ENCODE results near the gene RAPGEF6. TPM values are rescaled to one million over a fixed set of nuclear protein-coding genes. Genes with fewer than 3 reads are reported as not detected.

RAPGEF6 gene
- polyA plus RNA-seq, 1 donor (not counting 4 experiments of a cell fraction or from before 2014, with no cell fraction given): 8.7 TPM

DNA sequence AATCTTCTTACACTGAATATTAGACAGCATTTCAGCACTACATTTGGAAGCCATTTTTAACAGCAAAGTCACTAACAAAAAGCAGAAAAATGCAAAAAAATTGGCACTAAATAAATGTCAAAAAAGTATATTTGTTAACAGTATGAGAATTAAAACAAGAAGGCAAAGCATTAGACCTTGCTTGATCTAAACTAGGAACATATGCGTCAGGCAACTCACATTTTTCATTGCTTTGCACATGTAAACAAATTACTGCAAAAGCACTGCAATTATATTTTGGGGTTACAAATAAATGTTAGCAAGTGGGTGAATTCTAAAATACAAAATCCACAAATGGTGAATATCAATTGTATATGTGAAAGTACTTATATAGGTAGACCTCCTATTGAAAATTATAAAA lies 49.0 kb upstream of the RAPGEF6 start:
- DNase-seq (ENCODE audit: low read depth, low spot score) (no peak), FAIRE-seq (no peak)
- H3K4me1 ChIP-seq (ENCODE audit: control insufficient read depth, extremely low read depth, insufficient read depth, low read length): no peaks in the 10 kb centered on the region
- H3K27me3 ChIP-seq (ENCODE audit: control insufficient read depth, extremely low read depth, insufficient read depth, low read length): no peaks in the 10 kb centered on the region
- TF ChIP-seq, protein P1, sequence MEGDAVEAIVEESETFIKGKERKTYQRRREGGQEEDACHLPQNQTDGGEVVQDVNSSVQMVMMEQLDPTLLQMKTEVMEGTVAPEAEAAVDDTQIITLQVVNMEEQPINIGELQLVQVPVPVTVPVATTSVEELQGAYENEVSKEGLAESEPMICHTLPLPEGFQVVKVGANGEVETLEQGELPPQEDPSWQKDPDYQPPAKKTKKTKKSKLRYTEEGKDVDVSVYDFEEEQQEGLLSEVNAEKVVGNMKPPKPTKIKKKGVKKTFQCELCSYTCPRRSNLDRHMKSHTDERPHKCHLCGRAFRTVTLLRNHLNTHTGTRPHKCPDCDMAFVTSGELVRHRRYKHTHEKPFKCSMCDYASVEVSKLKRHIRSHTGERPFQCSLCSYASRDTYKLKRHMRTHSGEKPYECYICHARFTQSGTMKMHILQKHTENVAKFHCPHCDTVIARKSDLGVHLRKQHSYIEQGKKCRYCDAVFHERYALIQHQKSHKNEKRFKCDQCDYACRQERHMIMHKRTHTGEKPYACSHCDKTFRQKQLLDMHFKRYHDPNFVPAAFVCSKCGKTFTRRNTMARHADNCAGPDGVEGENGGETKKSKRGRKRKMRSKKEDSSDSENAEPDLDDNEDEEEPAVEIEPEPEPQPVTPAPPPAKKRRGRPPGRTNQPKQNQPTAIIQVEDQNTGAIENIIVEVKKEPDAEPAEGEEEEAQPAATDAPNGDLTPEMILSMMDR (optimal IDR thresholded peaks at IDR 0.05 in 1 of 3, IDR thresholded peaks at IDR 0.05 in 1 of 3, conservative IDR thresholded peaks at IDR 0.05 in 1 of 3; ENCODE audit: extremely low read depth in 1 of 3, insufficient read depth in 2 of 3, low read length in 3 of 3): no peak
- no peak for TF ChIP-seq EZH2 (IDR thresholded peaks at IDR 0.05; ENCODE audit: low read length)
- H3K36me3 ChIP-seq (ENCODE audit: control insufficient read depth in 2 of 2, extremely low read depth in 1 of 2, insufficient read depth in 2 of 2, low read length in 2 of 2): peaks cover 0 to 3% of the 10 kb centered on the region in 2 experiments
- no peak overlapping the region for H3K27ac ChIP-seq (ENCODE audit: control insufficient read depth, insufficient read depth, low read length)
- H3K9ac ChIP-seq (ENCODE audit: control insufficient read depth, extremely low read depth, insufficient read depth, low read length): no peak overlapping the region
- H2AFZ ChIP-seq (ENCODE audit: control insufficient read depth, low read length): no peak overlapping the region
- H3K4me2 ChIP-seq (ENCODE audit: control insufficient read depth, extremely low read depth, insufficient read depth, low read depth, low read length): no peak overlapping the region
- dilution Hi-C loops (cut with MboI; ENCODE audit: extremely low pct_ligation_motif_present, low sequenced_read_pairs): no loop called here
- no peak overlapping the region for H3K4me3 ChIP-seq (ENCODE audit: control insufficient read depth in 2 of 3, extremely low read depth in 1 of 3, insufficient read depth in 2 of 3, low read depth in 1 of 3, low read length in 3 of 3)
- no peaks in the 10 kb centered on the region for H4K20me1 ChIP-seq (ENCODE audit: control insufficient read depth, extremely low read depth, insufficient read depth, low read length)
- H3K9me3 ChIP-seq (ENCODE audit: control insufficient read depth, low read depth, low read length): no peaks in the 10 kb centered on the region
- no peaks in the 10 kb centered on the region for H3K79me2 ChIP-seq (ENCODE audit: control insufficient read depth, insufficient read depth, low read length)
- H3K9me1 ChIP-seq (ENCODE audit: control insufficient read depth, extremely low read depth, insufficient read depth, low read length): no peaks in the 10 kb centered on the region

DNA sequence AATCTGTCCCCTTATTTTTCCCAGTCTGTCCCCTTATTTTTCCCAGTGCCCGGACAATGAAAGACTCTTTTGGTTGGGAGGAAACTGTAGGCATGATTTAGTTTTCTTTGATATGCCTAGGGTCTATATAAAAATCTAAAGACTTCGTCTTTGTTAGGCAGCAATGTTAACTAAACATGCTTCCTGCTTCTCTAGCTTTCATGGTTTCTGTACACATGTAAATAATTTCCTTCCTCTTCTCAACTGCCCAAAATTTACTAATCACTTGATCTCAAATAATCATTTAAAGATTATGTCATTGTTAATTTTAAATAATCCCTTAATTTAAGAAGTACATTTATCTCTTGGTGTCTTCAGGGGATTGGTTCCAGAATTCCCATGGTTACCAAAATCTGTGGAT lies 47.8 kb upstream of the RAPGEF6 start:
- Histone ChIP-seq H3K27me3 (ENCODE audit: control insufficient read depth, extremely low read depth, insufficient read depth, low read length) (no peaks in the 10 kb centered on the region), H3K4me3 (ENCODE audit: control insufficient read depth in 2 of 3, extremely low read depth in 1 of 3, insufficient read depth in 2 of 3, low read depth in 1 of 3, low read length in 3 of 3) (no peak overlapping the region), H3K27ac (ENCODE audit: control insufficient read depth, insufficient read depth, low read length) (no peak overlapping the region), H3K9me3 (ENCODE audit: control insufficient read depth, low read depth, low read length) (no peaks in the 10 kb centered on the region), H4K20me1 (ENCODE audit: control insufficient read depth, extremely low read depth, insufficient read depth, low read length) (no peaks in the 10 kb centered on the region), H3K79me2 (ENCODE audit: control insufficient read depth, insufficient read depth, low read length) (no peaks in the 10 kb centered on the region), H3K4me1 (ENCODE audit: control insufficient read depth, extremely low read depth, insufficient read depth, low read length) (no peaks in the 10 kb centered on the region), H3K4me2 (ENCODE audit: control insufficient read depth, extremely low read depth, insufficient read depth, low read depth, low read length) (no peak overlapping the region), H3K36me3 (ENCODE audit: control insufficient read depth in 2 of 2, extremely low read depth in 1 of 2, insufficient read depth in 2 of 2, low read length in 2 of 2) (peaks cover 0 to 2% of the 10 kb centered on the region in 2 experiments), H3K9me1 (ENCODE audit: control insufficient read depth, extremely low read depth, insufficient read depth, low read length) (no peaks in the 10 kb centered on the region), H2AFZ (ENCODE audit: control insufficient read depth, low read length) (no peak overlapping the region), H3K9ac (ENCODE audit: control insufficient read depth, extremely low read depth, insufficient read depth, low read length) (no peak overlapping the region)
- TF ChIP-seq EZH2 (IDR thresholded peaks at IDR 0.05; ENCODE audit: low read length): no peak
- TF ChIP-seq, protein P1 (optimal IDR thresholded peaks at IDR 0.05 in 1 of 3, IDR thresholded peaks at IDR 0.05 in 1 of 3, conservative IDR thresholded peaks at IDR 0.05 in 1 of 3; ENCODE audit: extremely low read depth in 1 of 3, insufficient read depth in 2 of 3, low read length in 3 of 3): no peak
- no peak for DNase-seq (ENCODE audit: low read depth, low spot score)
- FAIRE-seq: no peak
- dilution Hi-C loops (cut with MboI; ENCODE audit: extremely low pct_ligation_motif_present, low sequenced_read_pairs): no loop called here

Measured in keratinocyte (primary cell).